H9 (cell line): ENCODE measurements around the gene TMEM131. TPM values are rescaled to one million over a fixed set of nuclear protein-coding genes. Genes with fewer than 3 reads are reported as not detected.
A peak's percentile ranks its signal among the peaks of the same experiment; 100 is the strongest.

Experiments
- DNase-seq: peaks from one replicate; pipeline ENCODE4 v3.0.0-alpha.2; 2017
- H2AFZ ChIP-seq: one replicate; pipeline ENCODE4 v1.6.1; 2013; ENCODE audit warnings: mild to moderate bottlenecking, low read length, control low read depth, moderate library complexity
- H2AK5ac ChIP-seq: 2 replicates; pipeline ENCODE4 v1.6.1; 2013; ENCODE audit warnings: low read length, control low read depth, mixed read lengths; ENCODE audit not compliant: insufficient read length
- H2BK120ac ChIP-seq: one replicate; pipeline ENCODE4 v1.6.1; 2013; ENCODE audit warnings: low read depth, mild to moderate bottlenecking, low read length, control low read depth, inconsistent platforms; ENCODE audit not compliant: poor library complexity, severe bottlenecking
- H2BK12ac ChIP-seq: 2 replicates; pipeline ENCODE4 v1.6.1; 2013; ENCODE audit warnings: low read length, control low read depth, mixed read lengths, low read depth; ENCODE audit not compliant: insufficient read length
- H2BK15ac ChIP-seq: 2 replicates; pipeline ENCODE4 v1.6.1; 2013; ENCODE audit warnings: low read depth, low read length, control low read depth
- H2BK20ac ChIP-seq: one replicate; pipeline ENCODE4 v1.6.1; 2013; ENCODE audit warnings: low read depth, mild to moderate bottlenecking, low read length, control low read depth, inconsistent platforms; ENCODE audit not compliant: poor library complexity, severe bottlenecking
- H2BK5ac ChIP-seq: 2 replicates; pipeline ENCODE4 v1.6.1; 2013; ENCODE audit warnings: low read length, control low read depth, mixed read lengths; ENCODE audit not compliant: insufficient read length
- H3K14ac ChIP-seq: 2 replicates; pipeline ENCODE4 v1.6.1; 2013; ENCODE audit warnings: low read length, control low read depth; ENCODE audit not compliant: insufficient read depth
- H3K18ac ChIP-seq: 2 replicates; pipeline ENCODE4 v1.6.1; 2013; ENCODE audit warnings: low read depth, mild to moderate bottlenecking, mixed read lengths, low read length, control low read depth; ENCODE audit not compliant: insufficient read length
- H3K23ac ChIP-seq: 2 replicates; pipeline ENCODE4 v1.6.1; 2013; ENCODE audit warnings: low read length, control low read depth, mixed read lengths, low read depth; ENCODE audit not compliant: insufficient read length
- H3K23me2 ChIP-seq: 2 replicates; pipeline ENCODE4 v1.6.1; 2013; ENCODE audit warnings: low read depth, mild to moderate bottlenecking, mixed read lengths, low read length, control low read depth; ENCODE audit not compliant: insufficient read length, poor library complexity, severe bottlenecking
- H3K27ac ChIP-seq: 2 replicates; pipeline ENCODE4 v1.5.1; 2013; ENCODE audit warnings: low read length, control low read depth, mixed read lengths, low read depth; ENCODE audit not compliant: insufficient read length
- H3K27me3 ChIP-seq: 2 replicates; pipeline ENCODE4 v1.6.1; 2013; ENCODE audit warnings: low read length, control low read depth, inconsistent platforms; ENCODE audit not compliant: insufficient read depth
- H3K4ac ChIP-seq: 2 replicates; pipeline ENCODE4 v1.6.1; 2013; ENCODE audit warnings: low read depth, mild to moderate bottlenecking, control low read depth, inconsistent platforms, low read length, moderate library complexity
- H3K4me1 ChIP-seq: 2 replicates; pipeline ENCODE4 v1.6.1; 2013; ENCODE audit warnings: low read length, control low read depth, inconsistent platforms; ENCODE audit not compliant: insufficient read depth
- H3K4me2 ChIP-seq: 2 replicates; pipeline ENCODE4 v1.6.1; 2013; ENCODE audit warnings: low read length, control low read depth, mixed read lengths; ENCODE audit not compliant: insufficient read length, insufficient read depth
- H3K56ac ChIP-seq: 2 replicates; pipeline ENCODE4 v1.6.1; 2013; ENCODE audit warnings: low read depth, mild to moderate bottlenecking, mixed read lengths, low read length, control low read depth; ENCODE audit not compliant: insufficient read length
- H3K79me1 ChIP-seq: 2 replicates; pipeline ENCODE4 v1.6.1; 2013; ENCODE audit warnings: low read depth, mild to moderate bottlenecking, moderate library complexity, low read length, control low read depth, inconsistent platforms; ENCODE audit not compliant: insufficient read depth, poor library complexity, severe bottlenecking
- H3K79me2 ChIP-seq: 2 replicates; pipeline ENCODE4 v1.6.1; 2013; ENCODE audit warnings: low read length, control low read depth, inconsistent platforms; ENCODE audit not compliant: insufficient read depth
- H3K9ac ChIP-seq: 2 replicates; pipeline ENCODE4 v1.6.1; 2013; ENCODE audit warnings: low read length, control low read depth, mixed read lengths; ENCODE audit not compliant: insufficient read length; ENCODE audit errors: extremely low read depth
- H3K9me3 ChIP-seq: one replicate; pipeline ENCODE4 v1.6.1; 2013; ENCODE audit warnings: low read depth, low read length, inconsistent platforms; ENCODE audit not compliant: control insufficient read depth
- H3T11ph ChIP-seq: one replicate; pipeline ENCODE4 v1.6.1; 2013; ENCODE audit warnings: mild to moderate bottlenecking, low read length, control low read depth, inconsistent platforms
- H4K20me1 ChIP-seq: one replicate; pipeline ENCODE4 v1.6.1; 2013; ENCODE audit not compliant: control insufficient read depth, insufficient read length, insufficient read depth
- H4K5ac ChIP-seq: 2 replicates; pipeline ENCODE4 v1.6.1; 2013; ENCODE audit warnings: low read depth, mild to moderate bottlenecking, mixed read lengths, low read length, control low read depth; ENCODE audit not compliant: insufficient read length
- H4K8ac ChIP-seq: replicated peaks from 2 replicates; pipeline ENCODE4 v1.6.1; 2013; ENCODE audit warnings: low read length, control low read depth, mixed read lengths, low read depth; ENCODE audit not compliant: insufficient read length
- H4K91ac ChIP-seq: 2 replicates; pipeline ENCODE4 v1.6.1; 2013; ENCODE audit warnings: low read depth, mild to moderate bottlenecking, moderate library complexity, mixed read lengths, low read length, control low read depth; ENCODE audit not compliant: insufficient read length
- H3K27ac Mint-ChIP-seq, 3 experiments: 2 replicates in 2 of 3; 3 replicates in 1 of 3; pipeline ENCODE4 v1.8.0; 2020 to 2021; ENCODE audit warnings: mixed read lengths in 3 of 3, mild to moderate bottlenecking in 1 of 3, moderate library complexity in 1 of 3
- H3K27me3 Mint-ChIP-seq: 2 replicates; pipeline ENCODE4 v1.8.0; 2021; ENCODE audit warnings: low read depth, mild to moderate bottlenecking, moderate library complexity, mixed read lengths
- H3K36me3 Mint-ChIP-seq, 3 experiments: 2 replicates in 2 of 3; 3 replicates in 1 of 3; pipeline ENCODE4 v1.8.0; 2020 to 2021; ENCODE audit warnings: low read depth in 3 of 3, mixed read lengths in 3 of 3; ENCODE audit not compliant: insufficient read depth in 1 of 3
- H3K4me1 Mint-ChIP-seq, 2 experiments: 2 replicates each; pipeline ENCODE4 v1.8.0; 2020; ENCODE audit warnings: mixed read lengths in 2 of 2
- H3K4me3 Mint-ChIP-seq, 2 experiments: 2 replicates in 1 of 2; 3 replicates in 1 of 2; pipeline ENCODE4 v1.8.0; 2020 to 2021; ENCODE audit warnings: mild to moderate bottlenecking in 2 of 2, mixed read lengths in 2 of 2, moderate library complexity in 1 of 2
- H3K9me3 Mint-ChIP-seq, 2 experiments: 2 replicates in 1 of 2; 3 replicates in 1 of 2; pipeline ENCODE4 v1.8.0; 2020; ENCODE audit warnings: mild to moderate bottlenecking in 2 of 2, mixed read lengths in 2 of 2, moderate library complexity in 1 of 2
- CTCF ChIP-seq: fragments of 200-600 bp; sonication (generic); conservative IDR thresholded peaks from 3 replicates; pipeline ENCODE4 v1.8.0; 2021; ENCODE audit warnings: antibody characterized with exemption, mild to moderate bottlenecking
- WGBS: extraction: QIAGEN DNeasy Blood & Tissue Kit; methylation state at CpG from one replicate; pipeline ENCODE4 v1.1.7; 2013; ENCODE audit warnings: missing lambda C conversion rate, low lambda C conversion rate, mixed read lengths; ENCODE audit not compliant: insufficient read length; ENCODE audit errors: extremely low coverage; 5-methylcytosine and 5-hydroxymethylcytosine counted together
- total RNA-seq: library from RNA; stranded (reverse); gene quantifications from 2 replicates; pipeline ENCODE4 v1.2.1, GENCODE V29; 2021

Gene TMEM131
- total RNA-seq, 1 experiment from 2014 or later = 20.9 TPM

- H3K14ac ChIP-seq = no peak overlapping the region
- DNase-seq = no peak
- H3K27ac Mint-ChIP-seq = peak overlapping the region in 1 of 3 experiments; percentile 60; a peak in 2 of 7 replicates
- H3K4me3 Mint-ChIP-seq = no peak overlapping the region
- H2BK20ac ChIP-seq = no peak overlapping the region
- H3K23me2 ChIP-seq = no peaks in the 10 kb centered on the region
- H3K79me2 ChIP-seq = no peaks in the 10 kb centered on the region
- H4K91ac ChIP-seq = no peak overlapping the region
- no peaks in the 10 kb centered on the region for H3K9me3 Mint-ChIP-seq
- H2AFZ ChIP-seq = no peak overlapping the region
- H3K56ac ChIP-seq = no peak overlapping the region
- no peaks in the 10 kb centered on the region for H3K79me1 ChIP-seq
- no peak overlapping the region for H3K4ac ChIP-seq
- no peaks in the 10 kb centered on the region for H3K27me3 ChIP-seq
- H3K18ac ChIP-seq = no peak overlapping the region
- H2BK120ac ChIP-seq = no peak overlapping the region
- TF ChIP-seq CTCF = no peak
- H3K4me1 Mint-ChIP-seq = peaks cover 33 to 39% of the 10 kb centered on the region in 2 experiments
- H3K9me3 ChIP-seq = no peaks in the 10 kb centered on the region
- no peak overlapping the region for H2BK15ac ChIP-seq
- no peak overlapping the region for H3K9ac ChIP-seq
- 100% methylated on average over 1 of the region's 3 CpGs for WGBS
- H3K36me3 Mint-ChIP-seq = peaks cover 4 to 23% (median 17%) of the 10 kb centered on the region in 3 experiments; a peak in 5 of 7 replicates
- no peak overlapping the region for H3K23ac ChIP-seq
- H2AK5ac ChIP-seq = no peak overlapping the region
- no peak overlapping the region for H3K4me2 ChIP-seq
- no peaks in the 10 kb centered on the region for H3K27me3 Mint-ChIP-seq
- H4K5ac ChIP-seq = no peak overlapping the region
- no peak overlapping the region for H2BK12ac ChIP-seq
- H3K27ac ChIP-seq = no peak overlapping the region
- H4K8ac ChIP-seq = no peak overlapping the region
- H3K4me1 ChIP-seq = 0 out of 2 replicates have a peak, but pooled peaks cover 2% of the 10 kb centered on the region
- H3T11ph ChIP-seq = no peak overlapping the region
- H2BK5ac ChIP-seq = no peak overlapping the region
- H4K20me1 ChIP-seq = no peaks in the 10 kb centered on the region
Observed at GRCh38 chr2:97752342-97753334, 243.1 kb downstream of the TMEM131 start.
